ENCODE measurements around the gene LPAR1.

DNA sequence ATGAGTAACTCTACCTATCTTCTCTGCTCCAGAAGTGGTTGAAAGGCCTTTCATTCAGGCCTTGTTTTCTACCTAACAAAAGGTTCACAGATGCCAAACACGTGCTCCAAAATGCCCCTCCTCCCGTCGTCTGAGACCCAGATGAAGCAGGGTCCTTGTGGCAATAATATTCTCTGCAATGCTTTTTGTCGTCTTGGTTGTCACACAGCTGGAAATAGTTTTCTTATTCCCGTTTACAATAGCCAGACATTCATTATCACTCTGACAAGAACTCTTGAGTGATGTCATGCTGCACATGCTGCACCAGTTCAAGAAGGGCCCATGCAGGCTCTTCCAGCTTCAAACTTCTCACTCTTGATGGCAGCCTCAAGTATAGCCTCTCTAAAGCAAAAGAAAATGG is 7.8 kb downstream of the LPAR1 start:
- no peak for TF ChIP-seq POLR2AphosphoS5 (IDR thresholded peaks at IDR 0.05)
- TF ChIP-seq, protein P1, sequence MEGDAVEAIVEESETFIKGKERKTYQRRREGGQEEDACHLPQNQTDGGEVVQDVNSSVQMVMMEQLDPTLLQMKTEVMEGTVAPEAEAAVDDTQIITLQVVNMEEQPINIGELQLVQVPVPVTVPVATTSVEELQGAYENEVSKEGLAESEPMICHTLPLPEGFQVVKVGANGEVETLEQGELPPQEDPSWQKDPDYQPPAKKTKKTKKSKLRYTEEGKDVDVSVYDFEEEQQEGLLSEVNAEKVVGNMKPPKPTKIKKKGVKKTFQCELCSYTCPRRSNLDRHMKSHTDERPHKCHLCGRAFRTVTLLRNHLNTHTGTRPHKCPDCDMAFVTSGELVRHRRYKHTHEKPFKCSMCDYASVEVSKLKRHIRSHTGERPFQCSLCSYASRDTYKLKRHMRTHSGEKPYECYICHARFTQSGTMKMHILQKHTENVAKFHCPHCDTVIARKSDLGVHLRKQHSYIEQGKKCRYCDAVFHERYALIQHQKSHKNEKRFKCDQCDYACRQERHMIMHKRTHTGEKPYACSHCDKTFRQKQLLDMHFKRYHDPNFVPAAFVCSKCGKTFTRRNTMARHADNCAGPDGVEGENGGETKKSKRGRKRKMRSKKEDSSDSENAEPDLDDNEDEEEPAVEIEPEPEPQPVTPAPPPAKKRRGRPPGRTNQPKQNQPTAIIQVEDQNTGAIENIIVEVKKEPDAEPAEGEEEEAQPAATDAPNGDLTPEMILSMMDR (IDR thresholded peaks at IDR 0.05) = no peak
- TF ChIP-seq POLR2A (IDR thresholded peaks at IDR 0.05) = no peak
- TF ChIP-seq EP300 (IDR thresholded peaks at IDR 0.05) = no peak
